GM12865 (cell line): Measurements from ENCODE around the gene HMGN3.

Experiments
- DNase-seq: peaks from one replicate; pipeline ENCODE4 v3.0.0; 2010; ENCODE audit warnings: low read depth
- H3K4me3 ChIP-seq: 2 replicates; pipeline ENCODE4 v1.5.1; 2011; ENCODE audit warnings: mild to moderate bottlenecking, low read depth, low read length, control low read depth
- CTCF ChIP-seq: IDR thresholded peaks from 2 replicates; pipeline ENCODE4 v1.5.1; 2011; ENCODE audit warnings: low read length, control low read depth, low read depth, inconsistent platforms; ENCODE audit not compliant: insufficient read depth; ENCODE audit errors: missing control alignments

Gene HMGN3

GRCh38 chr6:79188107-79188506 lies 46.4 kb downstream of the HMGN3 start:
- TF ChIP-seq CTCF: no peak
- DNase-seq: no peak
- H3K4me3 ChIP-seq: no peak overlapping the region

- TF ChIP-seq CTCF: no peak
- no peak for DNase-seq
- no peak overlapping the region for H3K4me3 ChIP-seq
Observed at GRCh38 chr6:79186564-79186963, 47.9 kb downstream of the HMGN3 start.

GRCh38 chr6:79184641-79185040 lies 49.8 kb downstream of the HMGN3 start:
- no peak for TF ChIP-seq CTCF
- no peak overlapping the region for H3K4me3 ChIP-seq
- no peak for DNase-seq

- DNase-seq: no peak
- H3K4me3 ChIP-seq: no peak overlapping the region
- TF ChIP-seq CTCF: no peak
Observed at GRCh38 chr6:79184086-79184485, 50.4 kb downstream of the HMGN3 start.

- no peak overlapping the region for H3K4me3 ChIP-seq
- no peak for DNase-seq
- TF ChIP-seq CTCF: no peak
Observed at GRCh38 chr6:79180052-79180451, 54.4 kb downstream of the HMGN3 start.

GRCh38 chr6:79173378-79173777 lies 61.1 kb downstream of the HMGN3 start:
- DNase-seq: peak; percentile 4
- no peak for TF ChIP-seq CTCF
- H3K4me3 ChIP-seq: no peak overlapping the region

DNA sequence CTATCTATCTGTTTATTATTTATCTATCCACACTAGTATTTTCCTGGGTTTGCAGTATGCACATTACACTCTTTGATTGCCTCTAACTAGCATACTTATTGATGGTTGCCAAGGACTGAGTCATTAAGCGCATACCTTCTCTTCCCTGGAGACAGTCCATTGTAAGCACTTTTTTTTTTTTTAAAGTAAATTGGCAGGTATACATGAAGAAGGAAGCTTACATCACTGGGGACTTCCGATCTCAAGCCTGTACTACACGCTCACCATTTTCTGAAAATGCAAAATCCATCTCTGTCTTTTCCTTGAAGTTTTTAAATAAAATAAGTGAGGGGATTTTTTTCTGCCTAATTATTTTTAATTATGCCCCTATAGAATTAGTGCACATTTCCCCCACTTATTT lies 63.5 kb downstream of the HMGN3 start:
- no peak overlapping the region for H3K4me3 ChIP-seq
- DNase-seq: peak; percentile 1
- TF ChIP-seq CTCF: no peak
